GM06990 (cell line): ENCODE results near the gene BSND.

ENCODE experiments used
- DNase-seq: peaks from one replicate; pipeline ENCODE4 v3.0.0-alpha.2; 2011; ENCODE audit not compliant: insufficient read length; ENCODE audit errors: extremely low read depth
- H3K27me3 ChIP-seq: replicated peaks from 2 replicates; pipeline ENCODE4 v1.6.0; 2011; ENCODE audit warnings: low read length; ENCODE audit not compliant: control insufficient read depth, insufficient read depth
- H3K36me3 ChIP-seq: 2 replicates; pipeline ENCODE4 v1.5.1; 2011; ENCODE audit warnings: low read length; ENCODE audit not compliant: control insufficient read depth, insufficient read depth
- H3K4me3 ChIP-seq: replicated peaks from 2 replicates; pipeline ENCODE4 v1.5.1; 2011; ENCODE audit warnings: low read depth, mild to moderate bottlenecking, control low read depth, low read length
- TF ChIP-seq, protein P1 (sequence below): IDR thresholded peaks from 2 replicates; pipeline ENCODE4 v1.5.1; 2011; ENCODE audit warnings: low read length, control low read depth, mild to moderate bottlenecking, inconsistent platforms; ENCODE audit not compliant: insufficient read depth, poor library complexity, severe bottlenecking

Gene BSND

DNA sequence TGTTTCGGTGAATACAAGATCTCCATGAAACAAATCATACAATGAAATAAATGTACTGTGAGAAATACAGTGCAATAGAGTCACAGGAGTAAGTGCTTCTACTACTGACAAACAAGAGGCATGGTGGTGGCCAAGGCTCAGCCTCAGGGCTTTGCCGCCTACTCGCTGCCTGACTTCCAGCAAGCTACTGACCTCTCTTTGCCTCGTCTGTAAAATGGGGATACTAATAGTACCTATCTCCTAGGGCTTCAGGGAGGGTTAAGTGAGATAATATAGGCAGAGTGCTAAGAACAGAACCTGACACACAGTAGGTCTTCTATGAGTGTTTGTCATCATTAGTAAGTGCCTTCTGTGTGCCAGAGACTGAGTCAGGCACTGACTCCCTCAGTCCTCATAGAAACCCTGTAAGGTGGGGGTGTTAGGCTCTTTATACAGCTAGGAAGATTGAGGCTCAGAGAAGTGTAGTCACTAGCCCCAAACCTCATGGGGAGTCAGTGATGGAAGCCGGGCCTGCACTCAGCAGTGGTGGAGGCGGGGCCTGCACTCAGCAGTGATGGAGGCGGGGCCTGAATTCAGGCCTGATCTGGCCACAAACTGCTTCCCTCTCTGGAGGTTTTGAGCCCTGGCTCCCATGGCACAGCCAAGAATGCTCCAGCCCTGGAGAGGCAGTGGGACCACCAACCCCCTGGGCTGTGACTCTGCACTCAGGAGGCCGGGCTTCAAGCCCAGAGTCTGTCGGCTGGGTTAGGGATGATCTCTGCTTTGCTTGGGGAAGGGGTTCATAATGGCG lies 6.8 kb downstream of the BSND start:
- no peaks in the 10 kb centered on the region for H3K27me3 ChIP-seq
- H3K4me3 ChIP-seq, result no peak overlapping the region
- DNase-seq, result no peak

DNA sequence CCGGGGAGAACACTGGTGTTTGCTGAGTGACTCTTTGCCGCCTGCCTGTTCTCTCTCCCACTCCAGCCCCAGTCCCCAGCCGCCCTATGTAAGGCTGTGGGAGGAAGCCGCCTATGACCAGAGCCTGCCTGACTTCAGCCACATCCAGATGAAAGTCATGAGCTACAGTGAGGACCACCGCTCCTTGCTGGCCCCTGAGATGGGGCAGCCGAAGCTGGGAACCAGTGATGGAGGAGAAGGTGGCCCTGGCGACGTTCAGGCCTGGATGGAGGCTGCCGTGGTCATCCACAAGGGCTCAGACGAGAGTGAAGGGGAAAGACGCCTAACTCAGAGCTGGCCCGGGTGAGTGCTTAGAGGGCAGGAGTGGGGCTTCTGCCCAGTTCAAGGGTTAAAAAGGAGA lies 8.2 kb downstream of the BSND start:
- Histone ChIP-seq H3K36me3 (no peaks in the 10 kb centered on the region), H3K27me3 (no peaks in the 10 kb centered on the region), H3K4me3 (no peak overlapping the region)
- DNase-seq, result no peak
- TF ChIP-seq, protein P1, sequence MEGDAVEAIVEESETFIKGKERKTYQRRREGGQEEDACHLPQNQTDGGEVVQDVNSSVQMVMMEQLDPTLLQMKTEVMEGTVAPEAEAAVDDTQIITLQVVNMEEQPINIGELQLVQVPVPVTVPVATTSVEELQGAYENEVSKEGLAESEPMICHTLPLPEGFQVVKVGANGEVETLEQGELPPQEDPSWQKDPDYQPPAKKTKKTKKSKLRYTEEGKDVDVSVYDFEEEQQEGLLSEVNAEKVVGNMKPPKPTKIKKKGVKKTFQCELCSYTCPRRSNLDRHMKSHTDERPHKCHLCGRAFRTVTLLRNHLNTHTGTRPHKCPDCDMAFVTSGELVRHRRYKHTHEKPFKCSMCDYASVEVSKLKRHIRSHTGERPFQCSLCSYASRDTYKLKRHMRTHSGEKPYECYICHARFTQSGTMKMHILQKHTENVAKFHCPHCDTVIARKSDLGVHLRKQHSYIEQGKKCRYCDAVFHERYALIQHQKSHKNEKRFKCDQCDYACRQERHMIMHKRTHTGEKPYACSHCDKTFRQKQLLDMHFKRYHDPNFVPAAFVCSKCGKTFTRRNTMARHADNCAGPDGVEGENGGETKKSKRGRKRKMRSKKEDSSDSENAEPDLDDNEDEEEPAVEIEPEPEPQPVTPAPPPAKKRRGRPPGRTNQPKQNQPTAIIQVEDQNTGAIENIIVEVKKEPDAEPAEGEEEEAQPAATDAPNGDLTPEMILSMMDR, result no peak

More for the DNA sequence above, 6.8 kb downstream of the BSND start:
- no peaks in the 10 kb centered on the region for H3K36me3 ChIP-seq
- TF ChIP-seq, protein P1, result no peak

DNA sequence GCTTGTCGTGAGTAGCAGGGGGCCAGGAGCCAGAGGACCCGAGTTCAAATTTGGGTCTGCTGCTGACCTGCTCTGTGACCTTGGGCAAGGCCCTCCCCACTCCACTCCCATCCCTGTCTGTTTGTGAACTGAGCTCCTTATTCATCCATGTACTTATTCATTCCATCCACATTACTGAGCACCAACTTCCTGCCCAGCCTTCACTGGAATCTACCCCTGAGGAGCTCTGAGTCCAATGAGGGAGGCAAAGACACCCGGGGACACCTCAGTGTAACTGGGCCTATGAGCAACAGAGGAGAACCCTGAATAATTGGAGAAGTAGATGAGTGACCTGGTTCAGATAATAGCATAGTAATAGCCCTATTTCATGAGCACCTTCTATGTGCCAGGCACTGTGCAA lies 8.9 kb downstream of the BSND start:
- TF ChIP-seq, protein P1, result no peak
- Histone ChIP-seq H3K27me3 (no peaks in the 10 kb centered on the region; the same call in 1 of the 2 replicates), H3K36me3 (no peaks in the 10 kb centered on the region), H3K4me3 (no peak overlapping the region)
- no peak for DNase-seq

DNA sequence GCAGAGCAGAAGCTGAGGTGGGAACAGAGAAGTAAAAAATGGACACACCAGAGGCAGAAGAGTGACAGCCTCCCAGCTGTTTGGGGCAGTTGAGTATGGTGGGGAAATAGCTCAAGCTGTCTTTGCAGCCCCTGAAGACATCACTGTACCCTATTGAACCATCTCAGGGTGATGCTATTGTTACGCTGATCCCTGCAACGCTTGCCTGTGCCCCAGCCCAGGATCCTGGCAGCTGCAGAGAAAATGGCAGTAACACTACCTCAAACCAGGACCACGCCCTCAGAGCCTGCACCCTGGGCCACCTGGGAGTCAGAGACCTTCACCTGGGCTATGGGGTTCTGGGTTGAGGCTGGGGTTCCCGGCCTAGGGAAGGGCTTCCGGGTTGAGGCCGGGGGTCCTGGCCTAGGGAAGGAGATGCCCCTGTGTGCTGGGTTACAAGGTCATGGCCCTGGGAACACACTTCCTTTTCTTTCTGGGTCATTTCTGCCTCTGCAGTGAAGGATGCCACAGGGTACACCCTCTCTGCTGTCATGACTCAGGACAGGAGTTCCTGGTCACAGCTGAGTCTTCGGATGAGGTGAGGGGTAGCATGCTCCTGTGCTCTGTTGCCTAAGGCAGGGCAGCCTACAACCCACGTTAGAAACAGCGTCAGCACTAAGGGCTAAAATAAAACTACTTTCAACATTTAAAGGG lies 11.6 kb downstream of the BSND start:
- no peak for DNase-seq
- no peak overlapping the region for H3K4me3 ChIP-seq
- TF ChIP-seq, protein P1, result no peak
- H3K27me3 ChIP-seq, result no peaks in the 10 kb centered on the region; the same call in 1 of the 2 replicates
- H3K36me3 ChIP-seq, result no peaks in the 10 kb centered on the region

DNA sequence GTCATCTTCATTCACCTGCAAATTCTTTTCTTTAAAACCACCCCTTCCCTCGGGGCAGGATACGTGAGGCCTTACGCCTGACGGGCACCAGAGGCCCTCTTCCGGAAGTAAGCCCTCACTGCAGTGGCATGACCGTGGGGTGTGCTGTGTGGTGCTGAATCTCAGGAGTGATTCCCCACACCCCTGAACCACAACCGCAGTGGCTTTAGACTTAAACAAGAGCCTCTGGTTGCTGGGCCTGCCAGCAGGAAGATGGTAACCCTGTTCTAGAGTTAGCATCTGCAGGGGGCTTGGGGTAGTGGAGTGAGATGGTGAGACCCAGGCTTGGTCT lies 12.1 kb downstream of the BSND start:
- no peaks in the 10 kb centered on the region; the same call in 1 of the 2 replicates for H3K27me3 ChIP-seq
- H3K4me3 ChIP-seq, result no peak overlapping the region
- H3K36me3 ChIP-seq, result no peaks in the 10 kb centered on the region
- TF ChIP-seq, protein P1, result peak; percentile 36
- no peak for DNase-seq
